ENCODE measurements around the gene EFEMP2. TPM values are rescaled to one million over a fixed set of nuclear protein-coding genes. Genes with fewer than 3 reads are reported as not detected.

The EFEMP2 gene
- polyA plus RNA-seq, 1 donor (not counting 4 experiments of a cell fraction or from before 2014, with no cell fraction given), result 4.8 TPM

GRCh38 chr11:65883786-65884715 is 11.5 kb upstream of the EFEMP2 start:
- Histone ChIP-seq H3K27me3 (ENCODE audit: control insufficient read depth, extremely low read depth, insufficient read depth, low read length) (no peaks in the 10 kb centered on the region), H2AFZ (ENCODE audit: control insufficient read depth, low read length) (no peak overlapping the region), H3K4me1 (ENCODE audit: control insufficient read depth, extremely low read depth, insufficient read depth, low read length) (peaks cover 13% of the 10 kb centered on the region), H3K4me2 (ENCODE audit: control insufficient read depth, extremely low read depth, insufficient read depth, low read depth, low read length) (no peak overlapping the region), H3K36me3 (ENCODE audit: control insufficient read depth in 2 of 2, extremely low read depth in 1 of 2, insufficient read depth in 2 of 2, low read length in 2 of 2) (peaks cover 31 to 46% of the 10 kb centered on the region in 2 experiments), H3K79me2 (ENCODE audit: control insufficient read depth, insufficient read depth, low read length) (peaks cover 17% of the 10 kb centered on the region), H3K9me3 (ENCODE audit: control insufficient read depth, low read depth, low read length) (no peaks in the 10 kb centered on the region), H3K9ac (ENCODE audit: control insufficient read depth, extremely low read depth, insufficient read depth, low read length) (no peak overlapping the region), H3K9me1 (ENCODE audit: control insufficient read depth, extremely low read depth, insufficient read depth, low read length) (no peaks in the 10 kb centered on the region), H4K20me1 (ENCODE audit: control insufficient read depth, extremely low read depth, insufficient read depth, low read length) (no peaks in the 10 kb centered on the region), H3K27ac (ENCODE audit: control insufficient read depth, insufficient read depth, low read length) (no peak overlapping the region), H3K4me3 (ENCODE audit: control insufficient read depth in 2 of 3, extremely low read depth in 1 of 3, insufficient read depth in 2 of 3, low read depth in 1 of 3, low read length in 3 of 3) (no peak overlapping the region)
- dilution Hi-C loops (cut with MboI; ENCODE audit: extremely low pct_ligation_motif_present, low sequenced_read_pairs), result no loop called here
- no peak for FAIRE-seq
- no peak for DNase-seq (ENCODE audit: low read depth, low spot score)
- TF ChIP-seq CTCF (optimal IDR thresholded peaks at IDR 0.05 in 1 of 3, IDR thresholded peaks at IDR 0.05 in 1 of 3, conservative IDR thresholded peaks at IDR 0.05 in 1 of 3; ENCODE audit: extremely low read depth in 1 of 3, insufficient read depth in 2 of 3, low read length in 3 of 3), result no peak
- no peak for TF ChIP-seq EZH2 (IDR thresholded peaks at IDR 0.05; ENCODE audit: low read length)

DNA sequence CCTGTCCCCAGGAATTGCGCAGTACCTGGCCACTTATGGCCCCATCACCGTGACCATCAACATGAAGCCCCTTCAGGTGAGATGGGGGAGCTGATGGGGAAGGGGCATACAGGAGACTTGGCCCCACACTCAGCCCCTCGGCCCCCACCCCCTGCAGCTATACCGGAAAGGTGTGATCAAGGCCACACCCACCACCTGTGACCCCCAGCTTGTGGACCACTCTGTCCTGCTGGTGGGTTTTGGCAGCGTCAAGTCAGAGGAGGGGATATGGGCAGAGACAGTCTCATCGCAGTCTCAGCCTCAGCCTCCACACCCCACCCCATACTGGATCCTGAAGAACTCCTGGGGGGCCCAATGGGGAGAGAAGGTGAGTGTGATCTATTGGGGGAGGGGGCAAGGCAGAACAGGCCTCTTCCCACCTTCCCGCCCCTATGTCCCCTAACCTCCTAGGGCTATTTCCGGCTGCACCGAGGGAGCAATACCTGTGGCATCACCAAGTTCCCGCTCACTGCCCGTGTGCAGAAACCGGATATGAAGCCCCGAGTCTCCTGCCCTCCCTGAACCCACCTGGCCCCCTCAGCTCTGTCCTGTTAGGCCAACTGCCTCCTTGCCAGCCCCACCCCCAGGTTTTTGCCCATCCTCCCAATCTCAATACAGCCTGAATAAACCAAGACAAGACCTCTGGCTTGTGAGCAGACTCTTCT is 10.6 kb upstream of the EFEMP2 start:
- Histone ChIP-seq H2AFZ (ENCODE audit: control insufficient read depth, low read length) (no peak overlapping the region), H3K27ac (ENCODE audit: control insufficient read depth, insufficient read depth, low read length) (no peak overlapping the region), H4K20me1 (ENCODE audit: control insufficient read depth, extremely low read depth, insufficient read depth, low read length) (no peaks in the 10 kb centered on the region), H3K4me2 (ENCODE audit: control insufficient read depth, extremely low read depth, insufficient read depth, low read depth, low read length) (no peak overlapping the region), H3K9ac (ENCODE audit: control insufficient read depth, extremely low read depth, insufficient read depth, low read length) (no peak overlapping the region), H3K4me1 (ENCODE audit: control insufficient read depth, extremely low read depth, insufficient read depth, low read length) (peaks cover 13% of the 10 kb centered on the region), H3K36me3 (ENCODE audit: control insufficient read depth in 2 of 2, extremely low read depth in 1 of 2, insufficient read depth in 2 of 2, low read length in 2 of 2) (peaks cover 31 to 46% of the 10 kb centered on the region in 2 experiments), H3K9me1 (ENCODE audit: control insufficient read depth, extremely low read depth, insufficient read depth, low read length) (no peaks in the 10 kb centered on the region), H3K27me3 (ENCODE audit: control insufficient read depth, extremely low read depth, insufficient read depth, low read length) (no peaks in the 10 kb centered on the region), H3K79me2 (ENCODE audit: control insufficient read depth, insufficient read depth, low read length) (peaks cover 17% of the 10 kb centered on the region), H3K9me3 (ENCODE audit: control insufficient read depth, low read depth, low read length) (no peaks in the 10 kb centered on the region), H3K4me3 (ENCODE audit: control insufficient read depth in 2 of 3, extremely low read depth in 1 of 3, insufficient read depth in 2 of 3, low read depth in 1 of 3, low read length in 3 of 3) (no peak overlapping the region)
- dilution Hi-C loops (cut with MboI; ENCODE audit: extremely low pct_ligation_motif_present, low sequenced_read_pairs), result no loop called here
- no peak for DNase-seq (ENCODE audit: low read depth, low spot score)
- TF ChIP-seq EZH2 (IDR thresholded peaks at IDR 0.05; ENCODE audit: low read length) (no peak), CTCF (optimal IDR thresholded peaks at IDR 0.05 in 1 of 3, IDR thresholded peaks at IDR 0.05 in 1 of 3, conservative IDR thresholded peaks at IDR 0.05 in 1 of 3; ENCODE audit: extremely low read depth in 1 of 3, insufficient read depth in 2 of 3, low read length in 3 of 3) (no peak)
- FAIRE-seq, result no peak

Data from keratinocyte (primary cell).